Stomach (tissue), 4 donors: ENCODE results near the gene ETV6.

Experiments
- POLR2AphosphoS5 ChIP-seq, 3 donors: sonication (generic); formaldehyde crosslinking; IDR thresholded peaks; one replicate each; pipeline ENCODE4 v1.6.1; 2016; ENCODE audit warnings: antibody characterized with exemption in 3 of 3
- TF ChIP-seq, protein P1 (sequence below), 7 experiments: fragments of 450-650 bp in 4 of 7; fragments of 200-600 bp in 3 of 7; sonication (generic) in 3 of 7; IDR thresholded peaks; one replicate each; pipeline ENCODE4 v1.5.1; 2016 to 2019; ENCODE audit warnings: antibody characterized with exemption in 7 of 7, control low read depth in 2 of 7, mild to moderate bottlenecking in 1 of 7

DNA sequence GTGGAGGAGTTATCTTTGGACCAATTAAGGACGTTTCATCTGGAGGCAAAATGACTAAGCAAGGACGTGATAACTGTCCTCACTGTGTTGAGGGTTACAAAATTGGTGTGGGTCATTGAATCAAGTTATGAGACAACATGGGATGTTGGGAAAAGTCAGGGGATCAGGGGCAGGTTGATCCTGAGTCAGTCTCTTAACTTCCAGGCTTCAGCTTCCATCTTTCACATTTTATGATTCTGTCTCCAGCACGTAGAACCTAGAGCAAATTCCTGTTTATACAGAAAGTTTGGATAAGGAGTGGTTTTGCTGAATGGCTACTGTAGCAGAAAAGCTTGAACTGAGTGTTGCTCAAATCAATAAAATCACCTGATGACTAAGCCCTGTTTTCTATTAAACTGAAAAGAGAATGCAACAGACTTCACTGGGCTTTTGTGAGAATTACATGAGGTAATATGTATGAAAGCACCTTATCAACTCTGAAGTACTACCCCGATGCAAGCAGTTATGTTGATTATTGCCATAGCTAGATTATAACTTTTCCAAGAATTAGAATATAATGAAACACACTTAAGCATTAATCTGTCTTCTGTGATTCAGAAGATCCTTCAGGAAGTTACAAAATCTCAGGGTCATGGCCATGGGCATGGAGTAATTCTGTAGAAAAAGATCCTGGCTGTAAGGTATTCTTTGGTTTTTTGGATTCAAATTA lies 184.8 kb downstream of the ETV6 start:
- no peak for TF ChIP-seq POLR2AphosphoS5 (IDR thresholded peaks at IDR 0.05)
- TF ChIP-seq, protein P1, sequence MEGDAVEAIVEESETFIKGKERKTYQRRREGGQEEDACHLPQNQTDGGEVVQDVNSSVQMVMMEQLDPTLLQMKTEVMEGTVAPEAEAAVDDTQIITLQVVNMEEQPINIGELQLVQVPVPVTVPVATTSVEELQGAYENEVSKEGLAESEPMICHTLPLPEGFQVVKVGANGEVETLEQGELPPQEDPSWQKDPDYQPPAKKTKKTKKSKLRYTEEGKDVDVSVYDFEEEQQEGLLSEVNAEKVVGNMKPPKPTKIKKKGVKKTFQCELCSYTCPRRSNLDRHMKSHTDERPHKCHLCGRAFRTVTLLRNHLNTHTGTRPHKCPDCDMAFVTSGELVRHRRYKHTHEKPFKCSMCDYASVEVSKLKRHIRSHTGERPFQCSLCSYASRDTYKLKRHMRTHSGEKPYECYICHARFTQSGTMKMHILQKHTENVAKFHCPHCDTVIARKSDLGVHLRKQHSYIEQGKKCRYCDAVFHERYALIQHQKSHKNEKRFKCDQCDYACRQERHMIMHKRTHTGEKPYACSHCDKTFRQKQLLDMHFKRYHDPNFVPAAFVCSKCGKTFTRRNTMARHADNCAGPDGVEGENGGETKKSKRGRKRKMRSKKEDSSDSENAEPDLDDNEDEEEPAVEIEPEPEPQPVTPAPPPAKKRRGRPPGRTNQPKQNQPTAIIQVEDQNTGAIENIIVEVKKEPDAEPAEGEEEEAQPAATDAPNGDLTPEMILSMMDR (IDR thresholded peaks at IDR 0.05) = no peak
